IPS-18c (cell line): ENCODE measurements around the gene SNCG.
"Not testable (repeated sequence)": the region's sequence is repeated elsewhere in the genome, so short reads cannot be mapped to it uniquely, and the experiment has no call there.

ENCODE experiments used
- H3K4me3 ChIP-seq: 2 replicates; pipeline ENCODE4 v1.7.0; 2013; ENCODE audit warnings: low read depth, mild to moderate bottlenecking, low read length, moderate library complexity; ENCODE audit not compliant: insufficient read depth
- H3K9me3 ChIP-seq: one replicate; pipeline ENCODE4 v1.6.1; 2013; ENCODE audit warnings: mild to moderate bottlenecking, low read length, moderate library complexity; ENCODE audit not compliant: control insufficient read depth, insufficient read depth

Gene SNCG

GRCh38 chr10:86958116-86958900, at the start of gene SNCG:
SNCG (plus strand) TSS chr10:86958599; CDS start chr10:86958698, 99 bp downstream.
- Histone ChIP-seq H3K9me3 (no peaks in the 10 kb centered on the region), H3K4me3 (no peak within 1 kb of the TSS; the same call in 1 of the 2 replicates)

- H3K9me3 ChIP-seq: no peaks in the 10 kb centered on the region
- H3K4me3 ChIP-seq: no peak overlapping the region
Observed at GRCh38 chr10:86914734-86915133, 43.7 kb upstream of the SNCG start.

GRCh38 chr10:86918022-86918471, 40.4 kb upstream of the SNCG start:
- H3K9me3 ChIP-seq: no peaks in the 10 kb centered on the region
- no peak overlapping the region for H3K4me3 ChIP-seq

- Histone ChIP-seq H3K4me3 (no peak overlapping the region), H3K9me3 (no peaks in the 10 kb centered on the region)
Observed at GRCh38 chr10:86922553-86922961, 35.8 kb upstream of the SNCG start.

- Histone ChIP-seq H3K4me3 (no peak overlapping the region), H3K9me3 (no peaks in the 10 kb centered on the region)
Observed at GRCh38 chr10:86929468-86930380, 28.7 kb upstream of the SNCG start.

- H3K9me3 ChIP-seq: no peaks in the 10 kb centered on the region
- H3K4me3 ChIP-seq: no peak overlapping the region
Observed at GRCh38 chr10:86931872-86932271, 26.5 kb upstream of the SNCG start.

GRCh38 chr10:86932674-86933073, 25.7 kb upstream of the SNCG start:
- Histone ChIP-seq H3K9me3 (no peaks in the 10 kb centered on the region), H3K4me3 (no peak overlapping the region)

GRCh38 chr10:86934162-86934711, 24.2 kb upstream of the SNCG start:
- not testable (repeated sequence) for H3K4me3 ChIP-seq, H3K9me3 ChIP-seq

- Histone ChIP-seq H3K4me3 (no peak overlapping the region), H3K9me3 (no peaks in the 10 kb centered on the region)
Observed at GRCh38 chr10:86936661-86937501, 21.5 kb upstream of the SNCG start.

- H3K4me3 ChIP-seq: no peak overlapping the region
- no peaks in the 10 kb centered on the region for H3K9me3 ChIP-seq
Observed at GRCh38 chr10:86937502-86938154, 20.8 kb upstream of the SNCG start.

- Histone ChIP-seq H3K9me3 (peaks cover 2% of the 10 kb centered on the region), H3K4me3 (no peak overlapping the region)
Observed at GRCh38 chr10:86938260-86938659, 20.1 kb upstream of the SNCG start.

- not testable (repeated sequence) for H3K9me3 ChIP-seq, H3K4me3 ChIP-seq
Observed at GRCh38 chr10:86940076-86940475, 18.3 kb upstream of the SNCG start.

GRCh38 chr10:86940677-86941076, 17.7 kb upstream of the SNCG start:
- H3K4me3 ChIP-seq: no peak overlapping the region
- H3K9me3 ChIP-seq: peaks cover 2% of the 10 kb centered on the region

- Histone ChIP-seq H3K9me3 (peaks cover 2% of the 10 kb centered on the region), H3K4me3 (no peak overlapping the region)
Observed at GRCh38 chr10:86941426-86941825, 17.0 kb upstream of the SNCG start.

- no peak overlapping the region for H3K4me3 ChIP-seq
Observed at GRCh38 chr10:86941991-86942421, 16.4 kb upstream of the SNCG start.

GRCh38 chr10:86942441-86943315, 15.7 kb upstream of the SNCG start:
- Histone ChIP-seq H3K4me3 (no peak overlapping the region), H3K9me3 (peaks cover 2% of the 10 kb centered on the region)

More at GRCh38 chr10:86941991-86942421, 16.4 kb upstream of the SNCG start:
- peaks cover 2% of the 10 kb centered on the region for H3K9me3 ChIP-seq
